Colonic mucosa (tissue), 4 donors: ENCODE measurements around the gene ST6GALNAC6. TPM values are rescaled to one million over a fixed set of nuclear protein-coding genes. Genes with fewer than 3 reads are reported as not detected.
A peak's percentile ranks its signal among the peaks of the same experiment; 100 is the strongest.

ENCODE experiments used
- DNase-seq: peaks from one replicate; pipeline ENCODE4 v3.0.0-alpha.2; 2020
- H3K27ac ChIP-seq: fragments of 200-600 bp; one replicate; pipeline ENCODE4 v1.8.0; 2021
- H3K27me3 ChIP-seq: fragments of 200-600 bp; one replicate; pipeline ENCODE4 v1.8.0; 2021
- H3K36me3 ChIP-seq: fragments of 200-600 bp; one replicate; pipeline ENCODE4 v1.8.0; 2021
- H3K4me1 ChIP-seq: fragments of 200-600 bp; one replicate; pipeline ENCODE4 v1.8.0; 2021; ENCODE audit warnings: mild to moderate bottlenecking
- H3K4me3 ChIP-seq: fragments of 200-600 bp; one replicate; pipeline ENCODE4 v1.8.0; 2021
- H3K9ac ChIP-seq, 2 donors: one replicate each; pipeline ENCODE4 v1.7.0; 2013; ENCODE audit warnings: control low read depth in 2 of 2, low read depth in 2 of 2, low read length in 2 of 2
- H3K9me3 ChIP-seq: fragments of 200-600 bp; one replicate; pipeline ENCODE4 v1.8.0; 2021
- CTCF ChIP-seq: fragments of 200-600 bp; IDR thresholded peaks from one replicate; pipeline ENCODE4 v1.8.0; 2022; ENCODE audit warnings: antibody characterized with exemption, mild to moderate bottlenecking
- intact Hi-C: fragments of 100-400 bp; cut with DNase I; formaldehyde crosslinking; loops from one replicate; pipeline ENCODE4 v1.14.1; 2022
- total RNA-seq, 2 donors: library from RNA; stranded (reverse); fragmentation: NEBNext Ultra II Directional in 1 of 2; extraction: Animal tissue kit (Norgen Biotek cat#: 25700) in 1 of 2; gene quantifications; one replicate each; pipeline ENCODE4 v1.2.1, GENCODE V29; 2021
- donor health status: healthy.
- donor health status: DM: no; HTN: no; CAD: no.
- donor health status: DM: no; HTN: no; CAD: no.

ST6GALNAC6 gene
- total RNA-seq, 2 donors from 2014 or later, result 251 to 279 TPM

GRCh38 chr9:127907867-127908659, 8.7 kb upstream of the ST6GALNAC6 start:
- Histone ChIP-seq H3K27ac (no peak overlapping the region), H3K4me1 (peaks cover 37% of the 10 kb centered on the region), H3K9ac (no peak overlapping the region)

GRCh38 chr9:127905788-127906191, 6.4 kb upstream of the ST6GALNAC6 start:
- Histone ChIP-seq H3K9ac (peak overlapping the region; percentile 55 to 84), H3K36me3 (no peaks in the 10 kb centered on the region), H3K4me3 (peak overlapping the region; percentile 41), H3K27me3 (no peaks in the 10 kb centered on the region), H3K4me1 (peaks cover 37% of the 10 kb centered on the region), H3K9me3 (no peaks in the 10 kb centered on the region), H3K27ac (peak overlapping the region; percentile 94)
- peak; percentile 67 for DNase-seq
- intact Hi-C loops, result no loop called here
- no peak for TF ChIP-seq CTCF

More at GRCh38 chr9:127907867-127908659, 8.7 kb upstream of the ST6GALNAC6 start:
- no peak for TF ChIP-seq CTCF
- no peaks in the 10 kb centered on the region for H3K9me3 ChIP-seq
- intact Hi-C loops, result no loop called here
- no peak overlapping the region for H3K4me3 ChIP-seq
- no peaks in the 10 kb centered on the region for H3K36me3 ChIP-seq
- DNase-seq, result peak; percentile 22
- no peaks in the 10 kb centered on the region for H3K27me3 ChIP-seq

GRCh38 chr9:127905004-127905728, 5.8 kb upstream of the ST6GALNAC6 start:
- Histone ChIP-seq H3K9me3 (no peaks in the 10 kb centered on the region), H3K4me1 (peaks cover 37% of the 10 kb centered on the region), H3K27me3 (no peaks in the 10 kb centered on the region), H3K27ac (peak overlapping the region; percentile 94), H3K4me3 (peak overlapping the region; percentile 41), H3K9ac (peak overlapping the region; percentile 55 to 84), H3K36me3 (no peaks in the 10 kb centered on the region)
- peak; percentile 91 for DNase-seq
- intact Hi-C loops, result no loop called here
- no peak for TF ChIP-seq CTCF

GRCh38 chr9:127904561-127905003, 5.2 kb upstream of the ST6GALNAC6 start:
- no peaks in the 10 kb centered on the region for H3K9me3 ChIP-seq
- intact Hi-C loops, result no loop called here
- H3K27me3 ChIP-seq, result no peaks in the 10 kb centered on the region
- peak overlapping the region; percentile 41 for H3K4me3 ChIP-seq
- no peak for TF ChIP-seq CTCF
- DNase-seq, result peak; percentile 64
- H3K27ac ChIP-seq, result peak overlapping the region; percentile 94
- H3K9ac ChIP-seq, result peak overlapping the region; percentile 51 to 84
- peaks cover 43% of the 10 kb centered on the region for H3K4me1 ChIP-seq
- no peaks in the 10 kb centered on the region for H3K36me3 ChIP-seq

GRCh38 chr9:127903557-127904475, 4.4 kb upstream of the ST6GALNAC6 start:
- no peak for TF ChIP-seq CTCF
- Histone ChIP-seq H3K9ac (peak overlapping the region; percentile 51 to 84), H3K27me3 (no peaks in the 10 kb centered on the region)

More at GRCh38 chr9:127903557-127904475, 4.4 kb upstream of the ST6GALNAC6 start:
- Histone ChIP-seq H3K36me3 (no peaks in the 10 kb centered on the region), H3K9me3 (no peaks in the 10 kb centered on the region), H3K4me1 (peaks cover 43% of the 10 kb centered on the region), H3K4me3 (peak overlapping the region; percentile 41), H3K27ac (peak overlapping the region; percentile 94)
- peak; percentile 98 for DNase-seq
- intact Hi-C loops, result no loop called here
